ENCODE measurements around the gene PIEZO1. TPM values are rescaled to one million over a fixed set of nuclear protein-coding genes. Genes with fewer than 3 reads are reported as not detected.

The PIEZO1 gene
- total RNA-seq, 4 donors from 2014 or later = 62.3 to 161 (median 123) TPM

DNA sequence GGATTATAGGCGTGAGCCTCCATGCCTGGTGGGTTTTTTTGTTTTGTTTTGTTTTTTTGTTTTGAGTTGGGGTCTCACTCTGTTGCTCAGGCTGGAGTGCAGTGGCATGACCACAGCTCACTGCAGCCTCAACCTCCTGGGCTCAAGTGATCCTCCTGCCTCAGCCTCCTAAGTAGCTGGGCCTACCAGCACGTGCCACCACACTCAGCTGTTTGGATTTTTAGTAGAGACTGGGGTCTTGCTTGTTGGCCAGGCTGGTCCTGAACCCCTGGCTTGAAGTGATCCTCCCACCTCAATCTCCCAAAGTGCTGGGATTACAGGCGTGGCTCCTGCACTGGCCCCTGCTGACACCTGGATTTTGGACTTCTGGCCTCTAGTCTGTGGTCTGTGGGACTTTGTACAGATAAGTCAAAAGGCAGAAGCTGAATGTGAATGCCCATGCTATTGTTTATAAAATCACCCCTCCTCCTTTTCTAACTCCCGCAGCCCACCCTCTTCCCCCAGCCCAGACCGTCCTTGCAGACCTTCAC is 104.4 kb downstream of the PIEZO1 start:
- DNase-seq = no peak
- H3K4me3 ChIP-seq = no peak overlapping the region
- no peaks in the 10 kb centered on the region for H3K36me3 ChIP-seq
- peaks cover 0 to 3% of the 10 kb centered on the region in 2 donors for H3K4me1 ChIP-seq
- intact Hi-C loops (cut with DNase I; ENCODE audit: low total_unique reads) = no loop called here
- TF ChIP-seq, protein P1, sequence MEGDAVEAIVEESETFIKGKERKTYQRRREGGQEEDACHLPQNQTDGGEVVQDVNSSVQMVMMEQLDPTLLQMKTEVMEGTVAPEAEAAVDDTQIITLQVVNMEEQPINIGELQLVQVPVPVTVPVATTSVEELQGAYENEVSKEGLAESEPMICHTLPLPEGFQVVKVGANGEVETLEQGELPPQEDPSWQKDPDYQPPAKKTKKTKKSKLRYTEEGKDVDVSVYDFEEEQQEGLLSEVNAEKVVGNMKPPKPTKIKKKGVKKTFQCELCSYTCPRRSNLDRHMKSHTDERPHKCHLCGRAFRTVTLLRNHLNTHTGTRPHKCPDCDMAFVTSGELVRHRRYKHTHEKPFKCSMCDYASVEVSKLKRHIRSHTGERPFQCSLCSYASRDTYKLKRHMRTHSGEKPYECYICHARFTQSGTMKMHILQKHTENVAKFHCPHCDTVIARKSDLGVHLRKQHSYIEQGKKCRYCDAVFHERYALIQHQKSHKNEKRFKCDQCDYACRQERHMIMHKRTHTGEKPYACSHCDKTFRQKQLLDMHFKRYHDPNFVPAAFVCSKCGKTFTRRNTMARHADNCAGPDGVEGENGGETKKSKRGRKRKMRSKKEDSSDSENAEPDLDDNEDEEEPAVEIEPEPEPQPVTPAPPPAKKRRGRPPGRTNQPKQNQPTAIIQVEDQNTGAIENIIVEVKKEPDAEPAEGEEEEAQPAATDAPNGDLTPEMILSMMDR (IDR thresholded peaks at IDR 0.05) = no peak
- no peak for TF ChIP-seq POLR2A (IDR thresholded peaks at IDR 0.05)
- no peaks in the 10 kb centered on the region for H3K9me3 ChIP-seq
- peaks cover 8 to 28% of the 10 kb centered on the region in 2 donors for H3K27me3 ChIP-seq
- no peak overlapping the region for H3K27ac ChIP-seq

DNA sequence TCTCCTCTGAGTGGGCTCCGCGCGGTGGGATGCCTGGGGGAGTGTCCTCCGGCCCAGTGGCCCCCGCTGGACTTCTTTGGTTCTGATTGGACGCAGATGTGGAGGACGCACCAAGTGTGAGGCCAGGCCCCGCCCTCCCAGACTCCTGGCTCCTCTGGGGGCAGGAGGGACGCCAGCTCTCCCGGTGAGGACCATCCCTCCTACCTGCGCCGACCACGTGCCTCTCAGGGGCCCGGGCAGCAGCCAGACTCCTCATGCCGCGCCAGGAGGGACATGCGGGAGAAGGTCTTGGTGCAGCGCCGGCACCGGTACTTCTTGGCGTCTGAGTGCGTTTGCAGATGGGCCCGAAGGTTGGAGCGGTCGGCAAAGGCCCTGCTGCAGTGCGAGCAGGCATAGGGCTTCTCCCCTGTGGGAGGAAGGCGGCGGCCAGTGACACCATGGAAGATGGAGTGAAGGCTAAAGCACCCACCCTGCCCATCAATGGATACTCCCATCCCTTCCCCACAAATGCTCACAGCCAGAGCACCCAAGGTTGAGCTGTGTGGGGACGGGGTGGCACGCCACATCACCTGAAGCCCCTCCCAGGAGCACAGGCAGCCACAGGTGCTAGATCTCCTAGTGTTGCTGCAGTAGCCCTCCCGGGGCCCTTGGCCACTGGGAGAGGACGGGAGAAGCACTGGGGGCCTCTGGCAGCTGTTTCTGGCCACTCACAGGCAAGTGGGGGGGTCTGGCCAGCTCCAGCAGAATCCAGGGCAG is 106.6 kb downstream of the PIEZO1 start:
- DNase-seq = no peak
- intact Hi-C loops (cut with DNase I; ENCODE audit: low total_unique reads) = no loop called here
- no peak for TF ChIP-seq POLR2A (IDR thresholded peaks at IDR 0.05)
- TF ChIP-seq, protein P1 (IDR thresholded peaks at IDR 0.05) = no peak
- Histone ChIP-seq H3K36me3 (no peaks in the 10 kb centered on the region), H3K27ac (no peak overlapping the region), H3K4me3 (no peak overlapping the region), H3K4me1 (no peaks in the 10 kb centered on the region), H3K27me3 (peaks cover 0 to 12% of the 10 kb centered on the region in 2 donors), H3K9me3 (no peaks in the 10 kb centered on the region)

DNA sequence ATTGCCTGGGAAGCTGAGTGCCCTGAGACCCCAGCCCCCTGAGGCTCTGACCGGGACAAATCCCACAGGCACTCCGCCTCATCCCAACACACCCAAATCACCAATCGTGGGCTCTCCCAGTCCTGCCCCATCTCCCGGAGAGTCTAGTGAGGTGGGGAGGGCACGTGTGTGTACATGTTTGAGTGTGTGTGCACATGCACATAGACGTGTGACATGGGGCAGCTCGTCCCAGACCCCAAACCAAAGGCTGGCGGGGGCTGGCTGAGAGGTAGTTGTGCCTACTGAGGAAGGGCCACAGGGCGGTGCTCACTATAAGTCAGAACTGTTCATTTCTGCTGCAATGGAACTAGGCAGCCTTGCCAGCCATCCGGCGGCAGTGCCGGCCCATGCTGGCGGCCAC is 107.3 kb downstream of the PIEZO1 start:
- Histone ChIP-seq H3K9me3 (no peaks in the 10 kb centered on the region), H3K27me3 (peaks cover 0 to 12% of the 10 kb centered on the region in 2 donors), H3K4me3 (no peak overlapping the region), H3K4me1 (no peaks in the 10 kb centered on the region), H3K27ac (no peak overlapping the region), H3K36me3 (no peaks in the 10 kb centered on the region)
- TF ChIP-seq, protein P1 (IDR thresholded peaks at IDR 0.05) = no peak
- no peak for TF ChIP-seq POLR2A (IDR thresholded peaks at IDR 0.05)
- no peak for DNase-seq
- intact Hi-C loops (cut with DNase I; ENCODE audit: low total_unique reads) = no loop called here

DNA sequence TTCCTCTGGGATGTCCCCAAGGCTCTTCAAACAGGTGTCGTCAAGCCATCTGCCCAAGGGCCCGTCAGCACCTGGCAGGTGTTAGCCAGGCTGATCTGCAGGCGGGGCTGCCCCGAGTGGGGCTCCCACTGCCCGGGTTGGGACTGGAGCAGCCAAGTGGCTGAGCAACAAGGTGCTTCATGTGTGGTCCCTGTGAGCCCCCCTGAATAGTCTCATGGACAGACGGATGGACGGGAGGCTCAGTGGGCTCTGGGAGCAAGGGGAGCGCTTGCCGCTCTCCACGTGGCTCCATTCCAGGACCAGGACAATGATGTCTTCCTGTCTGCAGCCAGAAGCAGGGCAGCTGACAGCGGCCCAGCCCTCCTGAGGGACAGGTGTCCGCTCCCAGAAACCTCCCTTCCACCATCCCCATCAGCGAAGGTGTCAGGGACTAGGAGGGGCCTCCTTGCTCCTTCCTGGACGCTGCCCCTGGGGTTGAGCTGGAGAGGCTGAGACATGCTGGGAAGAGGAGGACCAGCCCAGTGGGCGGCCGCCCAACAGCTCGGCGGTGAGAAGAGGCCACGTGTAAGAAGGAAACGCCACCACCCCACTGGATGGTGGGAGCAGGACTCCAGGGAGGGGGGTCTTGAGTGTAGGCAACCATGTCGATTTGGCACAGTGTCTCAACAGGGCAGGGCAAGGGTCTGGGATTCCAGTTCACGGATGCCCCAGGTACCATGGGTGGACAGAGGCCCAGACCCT is 108.3 kb downstream of the PIEZO1 start:
- Histone ChIP-seq H3K27me3 (peaks cover 0 to 6% of the 10 kb centered on the region in 2 donors), H3K36me3 (no peaks in the 10 kb centered on the region), H3K9me3 (no peaks in the 10 kb centered on the region), H3K27ac (no peak overlapping the region), H3K4me1 (no peaks in the 10 kb centered on the region), H3K4me3 (no peak overlapping the region)
- intact Hi-C loops (cut with DNase I; ENCODE audit: low total_unique reads) = no loop called here
- TF ChIP-seq POLR2A (IDR thresholded peaks at IDR 0.05) = no peak
- TF ChIP-seq, protein P1 (IDR thresholded peaks at IDR 0.05) = no peak
- DNase-seq = no peak
